RWPE2 (cell line): ENCODE data around the gene CACNB1.

Source experiments
- ATAC-seq: fragments of 200-7000 bp; cut with Tn5 transposase; 3 replicates; pipeline ENCODE4 v1.9.1; 2021; ENCODE audit warnings: low read depth
- DNase-seq: peaks from one replicate; pipeline ENCODE4 v3.0.0-alpha.2; 2020; ENCODE audit warnings: low spot score
- H3K27ac ChIP-seq: fragments of 450-650 bp; 2 replicates; pipeline ENCODE4 v1.5.1; 2017; ENCODE audit warnings: mild to moderate bottlenecking; ENCODE audit not compliant: poor library complexity, severe bottlenecking
- H3K27me3 ChIP-seq: fragments of 250-450 bp; sonication (Bioruptor Pico); 2 replicates; pipeline ENCODE4 v1.5.1; 2021; ENCODE audit warnings: mild to moderate bottlenecking, moderate library complexity; ENCODE audit not compliant: insufficient read depth, poor library complexity, severe bottlenecking
- H3K36me3 ChIP-seq: fragments of 250-450 bp; sonication (Bioruptor Pico); 2 replicates; pipeline ENCODE4 v1.5.1; 2020; ENCODE audit warnings: low read depth, mild to moderate bottlenecking, moderate library complexity
- H3K4me1 ChIP-seq: fragments of 250-450 bp; sonication (Bioruptor Pico); 2 replicates; pipeline ENCODE4 v1.5.1; 2021; ENCODE audit warnings: mild to moderate bottlenecking, moderate library complexity; ENCODE audit not compliant: insufficient read depth, poor library complexity, severe bottlenecking
- H3K4me3 ChIP-seq: fragments of 250-450 bp; sonication (Bioruptor Pico); 2 replicates; pipeline ENCODE4 v1.5.1; 2021; ENCODE audit warnings: mild to moderate bottlenecking, moderate library complexity; ENCODE audit not compliant: severe bottlenecking
- H3K9me3 ChIP-seq: fragments of 250-450 bp; sonication (Bioruptor Pico); 2 replicates; pipeline ENCODE4 v1.5.1; 2021; ENCODE audit warnings: mild to moderate bottlenecking, moderate library complexity; ENCODE audit not compliant: severe bottlenecking
- CTCF ChIP-seq: fragments of 450-650 bp; IDR thresholded peaks from one replicate; pipeline ENCODE4 v1.5.1; 2017; ENCODE audit warnings: mild to moderate bottlenecking, moderate library complexity; ENCODE audit not compliant: poor library complexity, severe bottlenecking

Gene CACNB1

GRCh38 chr17:39236981-39237441 lies 39.5 kb upstream of the CACNB1 start:
- DNase-seq: no peak

GRCh38 chr17:39236450-39236927 lies 39.0 kb upstream of the CACNB1 start:
- DNase-seq: no peak
- Histone ChIP-seq H3K36me3 (no peaks in the 10 kb centered on the region), H3K4me1 (peaks cover 11% of the 10 kb centered on the region), H3K4me3 (no peak overlapping the region), H3K27me3 (no peaks in the 10 kb centered on the region), H3K27ac (no peak overlapping the region), H3K9me3 (no peaks in the 10 kb centered on the region)
- no peak for ATAC-seq
- TF ChIP-seq CTCF: no peak

More at GRCh38 chr17:39236981-39237441, 39.5 kb upstream of the CACNB1 start:
- Histone ChIP-seq H3K27ac (no peak overlapping the region), H3K27me3 (no peaks in the 10 kb centered on the region), H3K4me3 (no peak overlapping the region), H3K9me3 (no peaks in the 10 kb centered on the region), H3K4me1 (peaks cover 11% of the 10 kb centered on the region), H3K36me3 (no peaks in the 10 kb centered on the region)
- ATAC-seq: no peak
- TF ChIP-seq CTCF: no peak

- H3K27me3 ChIP-seq: no peaks in the 10 kb centered on the region
- TF ChIP-seq CTCF: peak; percentile 58
- peak; percentile 67 for ATAC-seq
- H3K36me3 ChIP-seq: no peaks in the 10 kb centered on the region
- no peaks in the 10 kb centered on the region for H3K9me3 ChIP-seq
- DNase-seq: no peak
- H3K4me3 ChIP-seq: no peak overlapping the region
- peaks cover 11% of the 10 kb centered on the region for H3K4me1 ChIP-seq
- H3K27ac ChIP-seq: no peak overlapping the region
Measured at GRCh38 chr17:39235555-39236449, 38.3 kb upstream of the CACNB1 start.

GRCh38 chr17:39231591-39232551 lies 34.4 kb upstream of the CACNB1 start:
- Histone ChIP-seq H3K4me3 (no peak overlapping the region), H3K4me1 (peaks cover 5% of the 10 kb centered on the region), H3K27me3 (no peaks in the 10 kb centered on the region), H3K36me3 (no peaks in the 10 kb centered on the region), H3K9me3 (no peaks in the 10 kb centered on the region), H3K27ac (no peak overlapping the region)
- peak; percentile 37 for TF ChIP-seq CTCF
- ATAC-seq: no peak
- no peak for DNase-seq
